Endothelial cell of umbilical vein (primary cell): ENCODE measurements around the gene NR1I3. TPM values are rescaled to one million over a fixed set of nuclear protein-coding genes. Genes with fewer than 3 reads are reported as not detected.

Experiments
- BruUV-seq: library from RNA; stranded (reverse); fragments of 400-500 nt; replicated peaks from 2 replicates; lab custom pipeline; 2021; lab: Mats Ljungman, UMichigan
- CTCF ChIA-PET: fragments of 300-600, 350-600 bp; sonication (Branson Sonifier 250); formaldehyde crosslinking; loops from one replicate; lab custom pipeline; 2021; ENCODE audit warnings: antibody characterized with exemption, inconsistent platforms; lab: Charles Lee
- POLR2A ChIA-PET: fragments of 300-600, 350-600 bp; sonication (Branson Sonifier 250); formaldehyde crosslinking; loops from one replicate; lab custom pipeline; 2021; ENCODE audit warnings: antibody characterized with exemption, inconsistent platforms; lab: Charles Lee
- DNase-seq: peaks from one replicate; pipeline ENCODE4 v3.0.0-alpha.2; 2011; ENCODE audit warnings: low read depth, low spot score
- FAIRE-seq: peaks from 2 replicates; lab custom pipeline; 2011; peaks lifted over from hg19 to GRCh38; lab: Jason Lieb, UNC
- H2AFZ ChIP-seq: 2 replicates; pipeline ENCODE4 v1.6.0; 2012; ENCODE audit warnings: low read depth, low read length, control low read depth, inconsistent platforms
- H3K27ac ChIP-seq: 2 replicates; pipeline ENCODE4 v1.5.1; 2011; ENCODE audit warnings: low read depth, mild to moderate bottlenecking, control low read depth, low read length, moderate library complexity; ENCODE audit not compliant: insufficient read depth
- H3K27me3 ChIP-seq, 2 experiments: 2 replicates each; pipeline versions ENCODE4 v1.6.0 to v1.6.1; 2011; ENCODE audit warnings: low read length in 2 of 2, mixed read lengths in 1 of 2; ENCODE audit not compliant: control insufficient read depth in 2 of 2, insufficient read depth in 2 of 2
- H3K36me3 ChIP-seq, 2 experiments: 2 replicates in 1 of 2; 3 replicates in 1 of 2; pipeline ENCODE4 v1.5.1; 2011; ENCODE audit warnings: low read length in 2 of 2, mild to moderate bottlenecking in 1 of 2, moderate library complexity in 1 of 2; ENCODE audit not compliant: control insufficient read depth in 2 of 2, insufficient read depth in 2 of 2; ENCODE audit errors: extremely low read depth in 1 of 2
- H3K4me1 ChIP-seq: 3 replicates; pipeline ENCODE4 v1.5.1; 2011; ENCODE audit warnings: mild to moderate bottlenecking, low read length; ENCODE audit not compliant: control insufficient read depth, insufficient read depth; ENCODE audit errors: extremely low read depth
- H3K4me2 ChIP-seq: 2 replicates; pipeline ENCODE4 v1.6.1; 2011; ENCODE audit warnings: low read length, control low read depth, mixed read lengths; ENCODE audit not compliant: insufficient read depth
- H3K4me3 ChIP-seq, 3 experiments: fragments of 200-600 bp in 1 of 3; sonication (generic), shearing (Covaris generic) in 1 of 3; replicated peaks in 1 of 3; 2 replicates each; pipeline ENCODE4 v1.5.1; 2011 to 2016; ENCODE audit warnings: control low read depth in 3 of 3, low read length in 3 of 3, mild to moderate bottlenecking in 2 of 3, inconsistent platforms in 1 of 3, low read depth in 1 of 3, moderate library complexity in 1 of 3; ENCODE audit not compliant: insufficient read depth in 1 of 3
- H3K79me2 ChIP-seq: 2 replicates; pipeline ENCODE4 v1.6.0; 2012; ENCODE audit warnings: low read length, inconsistent platforms; ENCODE audit not compliant: control insufficient read depth, insufficient read depth
- H3K9ac ChIP-seq: replicated peaks from 2 replicates; pipeline ENCODE3; 2011; ENCODE audit warnings: low read length, control low read depth; ENCODE audit not compliant: insufficient read depth; ENCODE audit errors: extremely low read depth
- H3K9me1 ChIP-seq: replicated peaks from 3 replicates; pipeline ENCODE4 v1.6.0; 2011; ENCODE audit warnings: mild to moderate bottlenecking, low read length; ENCODE audit not compliant: control insufficient read depth, insufficient read depth; ENCODE audit errors: extremely low read depth
- H3K9me3 ChIP-seq: replicated peaks from 2 replicates; pipeline ENCODE4 v1.5.1; 2012; ENCODE audit warnings: low read length, inconsistent platforms; ENCODE audit not compliant: control insufficient read depth, insufficient read depth
- H4K20me1 ChIP-seq: replicated peaks from 2 replicates; pipeline ENCODE3; 2011; ENCODE audit warnings: mild to moderate bottlenecking, low read length; ENCODE audit not compliant: control insufficient read depth, insufficient read depth; ENCODE audit errors: extremely low read depth
- EZH2 ChIP-seq: IDR thresholded peaks from 2 replicates; pipeline ENCODE4 v1.6.1; 2012; ENCODE audit warnings: borderline replicate concordance, low read depth, mild to moderate bottlenecking, moderate library complexity, low read length, inconsistent platforms; ENCODE audit not compliant: severe bottlenecking
- FOS ChIP-seq: IDR thresholded peaks from 2 replicates; pipeline ENCODE4 v1.6.1; 2011; ENCODE audit warnings: mild to moderate bottlenecking, low read length, moderate library complexity, borderline replicate concordance; ENCODE audit not compliant: insufficient read depth
- GATA2 ChIP-seq: IDR thresholded peaks from 2 replicates; pipeline ENCODE4 v1.7.0; 2011; ENCODE audit warnings: low read depth, mild to moderate bottlenecking, moderate library complexity, mixed read lengths, low read length; ENCODE audit not compliant: insufficient read length, insufficient read depth
- JUN ChIP-seq: IDR thresholded peaks from 2 replicates; pipeline ENCODE4 v1.6.1; 2011; ENCODE audit warnings: borderline replicate concordance, low read depth; ENCODE audit not compliant: insufficient read length, insufficient read depth
- MYC ChIP-seq: IDR thresholded peaks from one replicate; pipeline ENCODE4 v1.6.1; 2011; ENCODE audit warnings: mild to moderate bottlenecking, low read depth, low read length
- POLR2A ChIP-seq: IDR thresholded peaks from 2 replicates; pipeline ENCODE4 v1.6.1; 2012; ENCODE audit warnings: low read depth, mild to moderate bottlenecking, control low read depth, low read length
- POLR2AphosphoS5 ChIP-seq: IDR thresholded peaks from 2 replicates; pipeline ENCODE4 v1.6.1; 2012; ENCODE audit warnings: low read depth, mild to moderate bottlenecking, control low read depth, low read length, moderate library complexity; ENCODE audit not compliant: insufficient read depth
- dilution Hi-C: fragments of 300-500 bp; cut with MboI; formaldehyde crosslinking; loops from one replicate; pipeline ENCODE4 v1.15.0; 2019; ENCODE audit warnings: low sequenced_read_pairs; ENCODE audit not compliant: extremely low pct_ligation_motif_present
- intact Hi-C: fragments of 100-400 bp; cut with micrococcal nuclease; formaldehyde crosslinking; loops from one replicate; pipeline ENCODE4 v1.10.0; 2022
- polyA plus RNA-seq, 4 experiments: library from polyadenylated mRNA; depleted of rRNA in 3 of 4; stranded (reverse) in 3 of 4; unstranded in 1 of 4; fragments of >200 nt; gene quantifications; 2 replicates each; pipeline versions ENCODE4 v1.2.1 to v1.2.3, GENCODE V29; 2011 to 2012; ENCODE audit warnings: missing spikeins in 1 of 4
- total RNA-seq: library from RNA; stranded (reverse); gene quantifications from 2 replicates; pipeline ENCODE4 v1.2.3, GENCODE V29; 2021
- TF ChIP-seq, protein P1 (sequence below), 2 donors: IDR thresholded peaks; 1 replicate in 1 of 2; 2 replicates in 1 of 2; pipeline ENCODE4 v1.5.1; 2011; ENCODE audit warnings: low read length in 2 of 2, mild to moderate bottlenecking in 2 of 2, moderate library complexity in 2 of 2, control low read depth in 1 of 2, inconsistent platforms in 1 of 2, low read depth in 1 of 2; ENCODE audit not compliant: insufficient read depth in 1 of 2; ENCODE audit errors: extremely low read depth in 1 of 2
- TF ChIP-seq, protein P2 (sequence below): IDR thresholded peaks from 2 replicates; pipeline ENCODE4 v1.6.1; 2011; ENCODE audit not compliant: insufficient read depth, insufficient read length

The NR1I3 gene
- total and polyA plus RNA-seq, 2 donors (not counting 3 experiments of a cell fraction or from before 2014, with no cell fraction given), result not detected

DNA sequence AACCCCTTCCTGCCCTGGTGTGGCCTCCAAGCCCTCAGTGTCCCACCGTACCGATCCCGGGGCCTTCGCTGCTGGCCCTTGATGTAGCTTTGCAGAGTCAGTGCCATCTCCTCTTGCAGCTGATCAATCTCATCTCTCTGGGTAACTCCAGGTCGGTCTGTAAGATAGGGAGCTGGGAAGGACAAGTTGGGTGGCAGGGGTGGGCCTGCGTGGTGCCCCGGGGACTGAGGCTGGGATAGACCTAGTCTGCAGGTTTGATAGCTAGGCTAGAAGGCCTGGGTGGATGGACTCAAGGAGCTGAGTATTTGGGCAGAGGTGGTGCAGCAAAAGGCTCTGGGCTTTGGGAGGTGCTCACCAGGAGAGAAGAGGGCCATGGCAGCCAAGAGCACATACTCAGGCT, 7.2 kb downstream of the NR1I3 start:
- peaks cover 18% of the 10 kb centered on the region for H3K4me1 ChIP-seq
- no peak overlapping the region for H3K27ac ChIP-seq
- H3K9ac ChIP-seq, result no peak overlapping the region
- no peak overlapping the region for H2AFZ ChIP-seq
- DNase-seq (no peak), FAIRE-seq (no peak)
- no peaks in the 10 kb centered on the region for H3K9me1 ChIP-seq
- no peak overlapping the region for H3K4me3 ChIP-seq
- no peak overlapping the region for H3K4me2 ChIP-seq
- H3K36me3 ChIP-seq, result peaks cover 10% of the 10 kb centered on the region in 2 experiments
- H3K9me3 ChIP-seq, result no peaks in the 10 kb centered on the region
- CTCF ChIA-PET, result interaction anchor here (1.8 to 6.9 kb wide), 5 partner anchors 10 to 152 kb away, joined by 5 to 156 read pairs (median 39); partner anchors contain the start of gene CFAP126
- BruUV-seq, result no TSS peak
- POLR2A ChIA-PET, result no interaction called here
- H3K79me2 ChIP-seq, result no peaks in the 10 kb centered on the region
- TF ChIP-seq, protein P1, sequence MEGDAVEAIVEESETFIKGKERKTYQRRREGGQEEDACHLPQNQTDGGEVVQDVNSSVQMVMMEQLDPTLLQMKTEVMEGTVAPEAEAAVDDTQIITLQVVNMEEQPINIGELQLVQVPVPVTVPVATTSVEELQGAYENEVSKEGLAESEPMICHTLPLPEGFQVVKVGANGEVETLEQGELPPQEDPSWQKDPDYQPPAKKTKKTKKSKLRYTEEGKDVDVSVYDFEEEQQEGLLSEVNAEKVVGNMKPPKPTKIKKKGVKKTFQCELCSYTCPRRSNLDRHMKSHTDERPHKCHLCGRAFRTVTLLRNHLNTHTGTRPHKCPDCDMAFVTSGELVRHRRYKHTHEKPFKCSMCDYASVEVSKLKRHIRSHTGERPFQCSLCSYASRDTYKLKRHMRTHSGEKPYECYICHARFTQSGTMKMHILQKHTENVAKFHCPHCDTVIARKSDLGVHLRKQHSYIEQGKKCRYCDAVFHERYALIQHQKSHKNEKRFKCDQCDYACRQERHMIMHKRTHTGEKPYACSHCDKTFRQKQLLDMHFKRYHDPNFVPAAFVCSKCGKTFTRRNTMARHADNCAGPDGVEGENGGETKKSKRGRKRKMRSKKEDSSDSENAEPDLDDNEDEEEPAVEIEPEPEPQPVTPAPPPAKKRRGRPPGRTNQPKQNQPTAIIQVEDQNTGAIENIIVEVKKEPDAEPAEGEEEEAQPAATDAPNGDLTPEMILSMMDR (IDR thresholded peaks at IDR 0.05; ENCODE audit: extremely low read depth in 1 of 2, insufficient read depth in 1 of 2, low read depth in 1 of 2, low read length in 2 of 2), result no peak
- TF ChIP-seq GATA2, result no peak
- TF ChIP-seq MYC, result no peak
- TF ChIP-seq JUN, result no peak
- no peak for TF ChIP-seq EZH2
- no peak for TF ChIP-seq POLR2A
- TF ChIP-seq POLR2AphosphoS5, result no peak
- TF ChIP-seq FOS, result no peak
- TF ChIP-seq, protein P2, sequence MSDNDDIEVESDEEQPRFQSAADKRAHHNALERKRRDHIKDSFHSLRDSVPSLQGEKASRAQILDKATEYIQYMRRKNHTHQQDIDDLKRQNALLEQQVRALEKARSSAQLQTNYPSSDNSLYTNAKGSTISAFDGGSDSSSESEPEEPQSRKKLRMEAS, result no peak
- intact Hi-C loops, result no loop called here
- dilution Hi-C loops, result no loop called here
- peaks cover 0 to 2% of the 10 kb centered on the region in 2 experiments for H3K27me3 ChIP-seq
- no peaks in the 10 kb centered on the region for H4K20me1 ChIP-seq
